Astrocyte of the cerebellum (primary cell): Measurements from ENCODE around the gene CFAP100.

Experiments used
- DNase-seq: peaks from one replicate; pipeline ENCODE4 v3.0.0-alpha.2; 2011; ENCODE audit warnings: low read depth
- H3K4me3 ChIP-seq: 2 replicates; pipeline ENCODE4 v1.5.1; 2011; ENCODE audit warnings: mild to moderate bottlenecking, low read depth, low read length, moderate library complexity
- in situ Hi-C: cut with HindIII; loops from 2 replicates; pipeline ENCODE4 v1.10.0; 2017; ENCODE audit warnings: low sequenced_read_pairs
- TF ChIP-seq, protein P1 (sequence below): IDR thresholded peaks from 2 replicates; pipeline ENCODE4 v1.5.1; 2012; ENCODE audit warnings: low read length, low read depth, moderate library complexity, mild to moderate bottlenecking; ENCODE audit errors: missing control alignments

CFAP100 gene

DNA sequence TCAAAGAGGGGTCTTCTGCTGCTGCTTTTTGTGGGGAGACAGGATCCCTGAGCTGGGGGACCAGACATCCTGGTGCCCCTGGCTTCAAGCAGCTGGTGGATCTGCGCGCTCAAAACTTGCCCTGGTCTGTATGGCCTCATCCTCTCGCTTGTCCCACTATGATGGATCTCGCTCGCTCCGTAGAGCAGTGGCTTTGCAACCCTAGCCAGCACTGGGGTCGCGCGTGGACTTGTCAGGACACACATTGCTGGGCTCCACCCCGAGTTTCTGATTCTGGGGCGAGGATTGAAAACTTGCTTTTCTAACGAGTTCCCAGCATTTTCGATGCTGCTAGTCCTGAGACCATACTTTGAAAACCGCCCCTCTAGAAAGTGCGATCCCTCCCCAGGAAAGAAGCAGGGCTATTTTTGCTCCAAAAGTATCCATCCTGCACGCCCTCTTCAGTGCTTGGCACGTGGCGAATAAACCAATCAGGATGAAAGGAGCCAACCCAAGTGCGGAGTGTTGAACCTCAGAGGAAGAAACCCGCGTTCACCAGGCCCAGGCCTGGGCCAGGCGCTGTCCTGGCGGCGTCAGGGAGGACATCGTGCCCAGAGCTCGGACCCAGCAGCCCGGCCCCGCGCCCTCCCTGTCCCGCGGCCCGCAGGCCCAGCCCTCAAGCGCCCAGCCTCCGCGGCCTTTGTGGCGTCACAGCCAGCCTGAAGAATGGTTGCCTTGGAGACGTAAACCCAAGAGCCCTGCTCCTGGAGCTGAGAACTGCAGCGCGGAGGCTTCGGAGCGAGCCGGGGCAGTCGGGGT, at the start of gene CFAP100:
CFAP100 (plus strand) TSS at position 731 of the 798 bp plus-strand sequence. CDS start 1,092 bp downstream, outside the sequence.
- peak within 1 kb of the TSS; percentile 9 for H3K4me3 ChIP-seq
- TF ChIP-seq, protein P1, sequence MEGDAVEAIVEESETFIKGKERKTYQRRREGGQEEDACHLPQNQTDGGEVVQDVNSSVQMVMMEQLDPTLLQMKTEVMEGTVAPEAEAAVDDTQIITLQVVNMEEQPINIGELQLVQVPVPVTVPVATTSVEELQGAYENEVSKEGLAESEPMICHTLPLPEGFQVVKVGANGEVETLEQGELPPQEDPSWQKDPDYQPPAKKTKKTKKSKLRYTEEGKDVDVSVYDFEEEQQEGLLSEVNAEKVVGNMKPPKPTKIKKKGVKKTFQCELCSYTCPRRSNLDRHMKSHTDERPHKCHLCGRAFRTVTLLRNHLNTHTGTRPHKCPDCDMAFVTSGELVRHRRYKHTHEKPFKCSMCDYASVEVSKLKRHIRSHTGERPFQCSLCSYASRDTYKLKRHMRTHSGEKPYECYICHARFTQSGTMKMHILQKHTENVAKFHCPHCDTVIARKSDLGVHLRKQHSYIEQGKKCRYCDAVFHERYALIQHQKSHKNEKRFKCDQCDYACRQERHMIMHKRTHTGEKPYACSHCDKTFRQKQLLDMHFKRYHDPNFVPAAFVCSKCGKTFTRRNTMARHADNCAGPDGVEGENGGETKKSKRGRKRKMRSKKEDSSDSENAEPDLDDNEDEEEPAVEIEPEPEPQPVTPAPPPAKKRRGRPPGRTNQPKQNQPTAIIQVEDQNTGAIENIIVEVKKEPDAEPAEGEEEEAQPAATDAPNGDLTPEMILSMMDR = no peak
- DNase-seq = no peak
- in situ Hi-C loops = no loop called here

DNA sequence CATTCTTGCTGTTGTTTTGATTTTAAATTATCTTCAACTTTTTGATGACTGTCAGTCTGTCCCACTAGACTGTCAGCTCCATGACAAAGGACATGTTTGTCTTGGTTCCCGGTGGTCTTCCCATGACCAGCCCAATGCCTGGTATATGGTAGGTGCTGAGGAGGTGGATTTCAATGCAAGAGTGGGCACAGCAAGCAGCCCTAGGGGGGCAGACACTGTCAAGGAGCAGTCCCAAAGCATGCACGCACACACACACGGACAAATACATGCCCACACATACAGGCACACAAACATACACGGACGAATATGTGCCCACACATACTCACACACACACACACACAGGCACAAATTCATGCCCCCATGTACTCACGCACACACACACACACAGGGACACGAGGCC, 49.5 kb upstream of the CFAP100 start:
- TF ChIP-seq, protein P1 = no peak
- H3K4me3 ChIP-seq = no peak overlapping the region
- in situ Hi-C loops = no loop called here
- DNase-seq = no peak

GRCh38 chr3:126345641-126346460, 48.9 kb upstream of the CFAP100 start:
- DNase-seq = no peak
- H3K4me3 ChIP-seq = no peak overlapping the region
- in situ Hi-C loops = no loop called here
- TF ChIP-seq, protein P1 = no peak

GRCh38 chr3:126346466-126346865, 48.2 kb upstream of the CFAP100 start:
- TF ChIP-seq, protein P1 = no peak
- in situ Hi-C loops = no loop called here
- no peak overlapping the region for H3K4me3 ChIP-seq
- no peak for DNase-seq

- in situ Hi-C loops = no loop called here
These were observed 47.1 kb upstream of the CFAP100 start for GRCh38 chr3:126347543-126348161.

More at GRCh38 chr3:126347543-126348161, 47.1 kb upstream of the CFAP100 start:
- TF ChIP-seq, protein P1 = no peak
- no peak for DNase-seq
- no peak overlapping the region for H3K4me3 ChIP-seq
